KMS-11 (cell line): Measurements from ENCODE around the gene ABCC11.

Experiments
- H2AFZ ChIP-seq: fragments of 200-600 bp; sonication (generic); 2 replicates; pipeline ENCODE4 v1.6.1; 2016; ENCODE audit warnings: antibody characterized with exemption, mixed run types, low read depth
- H3K27ac ChIP-seq: fragments of 200-600 bp; sonication (generic); 2 replicates; pipeline ENCODE4 v1.6.1; 2016; ENCODE audit warnings: mild to moderate bottlenecking, mixed run types
- H3K27me3 ChIP-seq: fragments of 200-600 bp; sonication (generic); 2 replicates; pipeline ENCODE4 v1.6.1; 2017; ENCODE audit warnings: mild to moderate bottlenecking, low read depth, mixed run types, moderate library complexity; ENCODE audit not compliant: insufficient read depth
- H3K36me3 ChIP-seq: fragments of 200-600 bp; sonication (generic); 2 replicates; pipeline ENCODE4 v1.6.1; 2017; ENCODE audit warnings: mild to moderate bottlenecking, mixed run types; ENCODE audit not compliant: insufficient read depth
- H3K4me1 ChIP-seq: fragments of 200-600 bp; sonication (generic); 2 replicates; pipeline ENCODE4 v1.6.1; 2016; ENCODE audit warnings: mild to moderate bottlenecking, low read depth, mixed run types; ENCODE audit not compliant: poor library complexity, severe bottlenecking
- H3K4me2 ChIP-seq: fragments of 200-600 bp; sonication (generic); 2 replicates; pipeline ENCODE4 v1.7.0; 2016; ENCODE audit warnings: mild to moderate bottlenecking, mixed run types
- H3K4me3 ChIP-seq: fragments of 200-600 bp; sonication (generic); IDR thresholded peaks from 2 replicates; pipeline ENCODE4 v1.6.1; 2017; ENCODE audit warnings: low read depth, low read length, mixed read lengths; ENCODE audit not compliant: insufficient read depth
- H3K79me2 ChIP-seq: fragments of 200-600 bp; sonication (generic); 2 replicates; pipeline ENCODE4 v1.6.1; 2016; ENCODE audit warnings: low read depth, mixed run types; ENCODE audit not compliant: insufficient read depth
- H3K9ac ChIP-seq: fragments of 200-600 bp; sonication (generic); 2 replicates; pipeline ENCODE4 v1.6.1; 2016; ENCODE audit warnings: mild to moderate bottlenecking, mixed run types
- H4K20me1 ChIP-seq: fragments of 200-600 bp; sonication (generic); 2 replicates; pipeline ENCODE4 v1.6.1; 2016; ENCODE audit warnings: mild to moderate bottlenecking, mixed run types; ENCODE audit not compliant: insufficient read depth
- CTCF ChIP-seq: fragments of 200-600 bp; sonication (generic); conservative IDR thresholded peaks from 2 replicates; pipeline ENCODE4 v1.6.1; 2017; ENCODE audit warnings: low read depth, mild to moderate bottlenecking, antibody characterized with exemption, low read length, moderate library complexity, mixed read lengths

ABCC11 gene

GRCh38 chr16:48136547-48137360, 110.6 kb downstream of the ABCC11 start:
- no peak overlapping the region for H3K9ac ChIP-seq
- no peak for TF ChIP-seq CTCF
- no peaks in the 10 kb centered on the region for H3K27me3 ChIP-seq
- no peak overlapping the region for H3K4me2 ChIP-seq
- H3K4me1 ChIP-seq, result no peaks in the 10 kb centered on the region
- no peaks in the 10 kb centered on the region for H3K79me2 ChIP-seq
- H3K27ac ChIP-seq, result no peak overlapping the region
- no peaks in the 10 kb centered on the region for H4K20me1 ChIP-seq
- H3K36me3 ChIP-seq, result no peaks in the 10 kb centered on the region
- H2AFZ ChIP-seq, result no peak overlapping the region
- H3K4me3 ChIP-seq, result no peak overlapping the region

GRCh38 chr16:48133455-48134211, 113.7 kb downstream of the ABCC11 start:
- Histone ChIP-seq H3K79me2 (no peaks in the 10 kb centered on the region), H3K4me1 (no peaks in the 10 kb centered on the region), H3K36me3 (no peaks in the 10 kb centered on the region), H3K4me2 (no peak overlapping the region), H3K27me3 (no peaks in the 10 kb centered on the region), H3K27ac (no peak overlapping the region), H2AFZ (no peak overlapping the region), H3K4me3 (no peak overlapping the region), H3K9ac (no peak overlapping the region), H4K20me1 (no peaks in the 10 kb centered on the region)
- TF ChIP-seq CTCF, result no peak

GRCh38 chr16:48132696-48133095, 114.6 kb downstream of the ABCC11 start:
- Histone ChIP-seq H2AFZ (no peak overlapping the region), H3K36me3 (no peaks in the 10 kb centered on the region), H3K27ac (no peak overlapping the region), H3K4me3 (no peak overlapping the region), H3K4me1 (no peaks in the 10 kb centered on the region), H3K79me2 (no peaks in the 10 kb centered on the region), H4K20me1 (no peaks in the 10 kb centered on the region), H3K4me2 (no peak overlapping the region), H3K27me3 (no peaks in the 10 kb centered on the region), H3K9ac (no peak overlapping the region)
- TF ChIP-seq CTCF, result no peak

- no peak overlapping the region for H3K9ac ChIP-seq
- no peak for TF ChIP-seq CTCF
- no peaks in the 10 kb centered on the region for H3K36me3 ChIP-seq
- H3K79me2 ChIP-seq, result no peaks in the 10 kb centered on the region
- H3K4me1 ChIP-seq, result no peaks in the 10 kb centered on the region
- H3K27me3 ChIP-seq, result no peaks in the 10 kb centered on the region
- H3K27ac ChIP-seq, result no peak overlapping the region
- no peaks in the 10 kb centered on the region for H4K20me1 ChIP-seq
- no peak overlapping the region for H2AFZ ChIP-seq
- H3K4me3 ChIP-seq, result no peak overlapping the region
- no peak overlapping the region for H3K4me2 ChIP-seq
These were observed 116.0 kb downstream of the ABCC11 start for GRCh38 chr16:48131201-48131935.
